Astrocyte (in vitro differentiated cells and primary cell): ENCODE results near the gene CAPN5. TPM values are rescaled to one million over a fixed set of nuclear protein-coding genes. Genes with fewer than 3 reads are reported as not detected.

Experiments used
- DNase-seq: peaks from one replicate; pipeline ENCODE4 v3.0.0-alpha.2; 2010; ENCODE audit warnings: low read depth
- FAIRE-seq: peaks from 2 replicates; lab custom pipeline; 2011; peaks lifted over from hg19 to GRCh38; lab: Jason Lieb, UNC
- H2AFZ ChIP-seq: 2 replicates; pipeline ENCODE4 v1.6.0; 2012; ENCODE audit warnings: low read depth, low read length, inconsistent platforms
- H3K27ac ChIP-seq: 2 replicates; pipeline ENCODE4 v1.5.1; 2011; ENCODE audit warnings: low read depth, low read length, inconsistent platforms
- H3K27me3 ChIP-seq: 2 replicates; pipeline ENCODE4 v1.6.0; 2011; ENCODE audit warnings: low read length, inconsistent platforms; ENCODE audit not compliant: insufficient read depth
- H3K36me3 ChIP-seq: 2 replicates; pipeline ENCODE4 v1.5.1; 2011; ENCODE audit warnings: low read length, inconsistent platforms; ENCODE audit not compliant: insufficient read depth
- H3K4me1 ChIP-seq: 2 replicates; pipeline ENCODE4 v1.5.1; 2011; ENCODE audit warnings: low read length, inconsistent platforms; ENCODE audit not compliant: insufficient read depth
- H3K4me2 ChIP-seq: 2 replicates; pipeline ENCODE4 v1.6.0; 2012; ENCODE audit warnings: low read length, inconsistent platforms
- H3K4me3 ChIP-seq: 2 replicates; pipeline ENCODE4 v1.5.1; 2011; ENCODE audit warnings: low read depth, mild to moderate bottlenecking, low read length, inconsistent platforms; ENCODE audit not compliant: insufficient read depth
- H3K79me2 ChIP-seq: 2 replicates; pipeline ENCODE4 v1.6.0; 2012; ENCODE audit warnings: mild to moderate bottlenecking, low read length, inconsistent platforms; ENCODE audit not compliant: insufficient read depth
- H3K9ac ChIP-seq: 2 replicates; pipeline ENCODE4 v1.6.0; 2012; ENCODE audit warnings: mild to moderate bottlenecking, low read length, inconsistent platforms
- H3K9me3 ChIP-seq: 2 replicates; pipeline ENCODE4 v1.5.1; 2012; ENCODE audit warnings: low read depth, mild to moderate bottlenecking, low read length, inconsistent platforms; ENCODE audit not compliant: insufficient read depth
- H4K20me1 ChIP-seq: 2 replicates; pipeline ENCODE4 v1.6.0; 2012; ENCODE audit warnings: low read length, inconsistent platforms; ENCODE audit not compliant: insufficient read depth
- H3K27ac Mint-ChIP-seq: one replicate; pipeline ENCODE4 v1.8.0; 2021; ENCODE audit warnings: mild to moderate bottlenecking, mixed read lengths; ENCODE audit not compliant: unreplicated experiment
- H3K27me3 Mint-ChIP-seq: one replicate; pipeline ENCODE4 v1.8.0; 2021; ENCODE audit warnings: low read depth, mixed read lengths; ENCODE audit not compliant: unreplicated experiment
- H3K36me3 Mint-ChIP-seq: one replicate; pipeline ENCODE4 v1.8.0; 2021; ENCODE audit warnings: low read depth, mixed read lengths; ENCODE audit not compliant: unreplicated experiment
- H3K4me1 Mint-ChIP-seq: one replicate; pipeline ENCODE4 v1.8.0; 2021; ENCODE audit warnings: low read depth, mixed read lengths; ENCODE audit not compliant: unreplicated experiment
- H3K4me3 Mint-ChIP-seq: one replicate; pipeline ENCODE4 v1.8.0; 2021; ENCODE audit warnings: mild to moderate bottlenecking, moderate library complexity, mixed read lengths; ENCODE audit not compliant: unreplicated experiment
- H3K9me3 Mint-ChIP-seq: one replicate; pipeline ENCODE4 v1.8.0; 2021; ENCODE audit warnings: mild to moderate bottlenecking, mixed read lengths; ENCODE audit not compliant: unreplicated experiment
- EZH2 ChIP-seq: IDR thresholded peaks from 2 replicates; pipeline ENCODE4 v1.6.1; 2012; ENCODE audit warnings: mild to moderate bottlenecking, low read length, inconsistent platforms; ENCODE audit not compliant: insufficient read depth
- total RNA-seq: library from RNA; stranded (reverse); gene quantifications from 2 replicates; pipeline ENCODE4 v1.2.1, GENCODE V29; 2021
- TF ChIP-seq, protein P1 (sequence below): IDR thresholded peaks from 2 replicates; pipeline ENCODE4 v1.5.1; 2011; ENCODE audit warnings: low read depth, mild to moderate bottlenecking, inconsistent platforms, low read length, moderate library complexity; ENCODE audit not compliant: insufficient read depth

The CAPN5 gene
- total RNA-seq, 1 donor from 2014 or later: 17.4 TPM

- no peak overlapping the region for H3K27ac ChIP-seq
- H4K20me1 ChIP-seq: no peaks in the 10 kb centered on the region
- no peak for DNase-seq
- no peak for FAIRE-seq
- H3K36me3 ChIP-seq: no peaks in the 10 kb centered on the region
- H3K27me3 ChIP-seq: peaks cover 8% of the 10 kb centered on the region
- Mint-ChIP-seq H3K27me3 (peaks cover 32% of the 10 kb centered on the region), H3K9me3 (peaks cover 13% of the 10 kb centered on the region), H3K27ac (no peak overlapping the region), H3K4me3 (no peak overlapping the region), H3K36me3 (peaks cover 5% of the 10 kb centered on the region), H3K4me1 (peaks cover 4% of the 10 kb centered on the region)
- H3K9me3 ChIP-seq: peaks cover 3% of the 10 kb centered on the region
- H3K79me2 ChIP-seq: no peaks in the 10 kb centered on the region
- H3K4me3 ChIP-seq: no peak overlapping the region
- peaks cover 8% of the 10 kb centered on the region for H3K4me1 ChIP-seq
- H3K4me2 ChIP-seq: peak overlapping the region; percentile 38
- no peak overlapping the region for H3K9ac ChIP-seq
- no peak overlapping the region for H2AFZ ChIP-seq
- TF ChIP-seq EZH2: no peak
- TF ChIP-seq, protein P1, sequence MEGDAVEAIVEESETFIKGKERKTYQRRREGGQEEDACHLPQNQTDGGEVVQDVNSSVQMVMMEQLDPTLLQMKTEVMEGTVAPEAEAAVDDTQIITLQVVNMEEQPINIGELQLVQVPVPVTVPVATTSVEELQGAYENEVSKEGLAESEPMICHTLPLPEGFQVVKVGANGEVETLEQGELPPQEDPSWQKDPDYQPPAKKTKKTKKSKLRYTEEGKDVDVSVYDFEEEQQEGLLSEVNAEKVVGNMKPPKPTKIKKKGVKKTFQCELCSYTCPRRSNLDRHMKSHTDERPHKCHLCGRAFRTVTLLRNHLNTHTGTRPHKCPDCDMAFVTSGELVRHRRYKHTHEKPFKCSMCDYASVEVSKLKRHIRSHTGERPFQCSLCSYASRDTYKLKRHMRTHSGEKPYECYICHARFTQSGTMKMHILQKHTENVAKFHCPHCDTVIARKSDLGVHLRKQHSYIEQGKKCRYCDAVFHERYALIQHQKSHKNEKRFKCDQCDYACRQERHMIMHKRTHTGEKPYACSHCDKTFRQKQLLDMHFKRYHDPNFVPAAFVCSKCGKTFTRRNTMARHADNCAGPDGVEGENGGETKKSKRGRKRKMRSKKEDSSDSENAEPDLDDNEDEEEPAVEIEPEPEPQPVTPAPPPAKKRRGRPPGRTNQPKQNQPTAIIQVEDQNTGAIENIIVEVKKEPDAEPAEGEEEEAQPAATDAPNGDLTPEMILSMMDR: no peak
Observed at GRCh38 chr11:77038029-77038824, 28.5 kb upstream of the CAPN5 start.

- Histone ChIP-seq H3K27ac (no peak overlapping the region), H3K27me3 (peaks cover 8% of the 10 kb centered on the region), H3K9ac (no peak overlapping the region), H2AFZ (no peak overlapping the region), H3K4me2 (peak overlapping the region; percentile 80), H3K79me2 (no peaks in the 10 kb centered on the region), H3K4me1 (peaks cover 8% of the 10 kb centered on the region), H3K4me3 (no peak overlapping the region), H3K9me3 (peaks cover 3% of the 10 kb centered on the region), H3K36me3 (no peaks in the 10 kb centered on the region), H4K20me1 (no peaks in the 10 kb centered on the region)
- Mint-ChIP-seq H3K27ac (no peak overlapping the region), H3K4me1 (peaks cover 4% of the 10 kb centered on the region), H3K9me3 (peaks cover 13% of the 10 kb centered on the region), H3K27me3 (peaks cover 32% of the 10 kb centered on the region), H3K4me3 (peak overlapping the region; percentile 64), H3K36me3 (peaks cover 5% of the 10 kb centered on the region)
- no peak for DNase-seq
- TF ChIP-seq, protein P1: no peak
- no peak for TF ChIP-seq EZH2
- FAIRE-seq: no peak
Observed at GRCh38 chr11:77038825-77039326, 27.9 kb upstream of the CAPN5 start.
